ENCODE results near the gene RFTN1. TPM values are rescaled to one million over a fixed set of nuclear protein-coding genes. Genes with fewer than 3 reads are reported as not detected.

RFTN1 gene
- total and polyA plus RNA-seq, 7 donors = 9.1 to 33.1 (median 15.9) TPM

DNA sequence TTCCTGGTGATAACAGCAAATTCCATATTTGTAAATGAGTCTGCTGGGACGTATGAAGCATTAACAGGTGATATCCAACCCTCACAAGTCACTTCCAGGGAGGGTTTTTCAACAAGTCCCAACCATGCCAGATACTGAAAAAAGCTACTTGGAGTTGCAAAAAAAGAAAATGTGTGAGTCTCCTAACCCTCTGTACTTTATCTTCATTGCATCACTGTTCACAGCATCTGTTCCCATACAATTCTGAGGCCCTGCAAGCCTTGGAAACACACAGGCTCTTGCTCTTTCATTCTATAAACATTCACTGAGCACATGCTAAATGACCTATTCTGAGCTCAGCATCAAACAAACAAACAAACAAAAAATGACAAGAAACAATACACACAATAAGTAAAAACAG is 120.8 kb downstream of the RFTN1 start:
- Histone ChIP-seq H3K27me3 (ENCODE audit: insufficient read depth in 3 of 3, low read length in 2 of 3) (no peaks in the 10 kb centered on the region), H3K4me3 (no peak overlapping the region), H3K4me1 (peaks cover 28% of the 10 kb centered on the region), H3K36me3 (ENCODE audit: insufficient read depth in 1 of 2, low read depth in 1 of 2) (no peaks in the 10 kb centered on the region), H3K9me3 (no peaks in the 10 kb centered on the region), H3K27ac (no peak overlapping the region)
- DNase-seq (no peak), ATAC-seq (no peak)
- TF ChIP-seq, protein P1, sequence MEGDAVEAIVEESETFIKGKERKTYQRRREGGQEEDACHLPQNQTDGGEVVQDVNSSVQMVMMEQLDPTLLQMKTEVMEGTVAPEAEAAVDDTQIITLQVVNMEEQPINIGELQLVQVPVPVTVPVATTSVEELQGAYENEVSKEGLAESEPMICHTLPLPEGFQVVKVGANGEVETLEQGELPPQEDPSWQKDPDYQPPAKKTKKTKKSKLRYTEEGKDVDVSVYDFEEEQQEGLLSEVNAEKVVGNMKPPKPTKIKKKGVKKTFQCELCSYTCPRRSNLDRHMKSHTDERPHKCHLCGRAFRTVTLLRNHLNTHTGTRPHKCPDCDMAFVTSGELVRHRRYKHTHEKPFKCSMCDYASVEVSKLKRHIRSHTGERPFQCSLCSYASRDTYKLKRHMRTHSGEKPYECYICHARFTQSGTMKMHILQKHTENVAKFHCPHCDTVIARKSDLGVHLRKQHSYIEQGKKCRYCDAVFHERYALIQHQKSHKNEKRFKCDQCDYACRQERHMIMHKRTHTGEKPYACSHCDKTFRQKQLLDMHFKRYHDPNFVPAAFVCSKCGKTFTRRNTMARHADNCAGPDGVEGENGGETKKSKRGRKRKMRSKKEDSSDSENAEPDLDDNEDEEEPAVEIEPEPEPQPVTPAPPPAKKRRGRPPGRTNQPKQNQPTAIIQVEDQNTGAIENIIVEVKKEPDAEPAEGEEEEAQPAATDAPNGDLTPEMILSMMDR (IDR thresholded peaks at IDR 0.05) = no peak
- intact Hi-C loops (cut with DNase I) = no loop called here
- 31 to 82% (median 48%) methylated on average over 1 of the region's 1 CpG for WGBS, 3 donors

DNA sequence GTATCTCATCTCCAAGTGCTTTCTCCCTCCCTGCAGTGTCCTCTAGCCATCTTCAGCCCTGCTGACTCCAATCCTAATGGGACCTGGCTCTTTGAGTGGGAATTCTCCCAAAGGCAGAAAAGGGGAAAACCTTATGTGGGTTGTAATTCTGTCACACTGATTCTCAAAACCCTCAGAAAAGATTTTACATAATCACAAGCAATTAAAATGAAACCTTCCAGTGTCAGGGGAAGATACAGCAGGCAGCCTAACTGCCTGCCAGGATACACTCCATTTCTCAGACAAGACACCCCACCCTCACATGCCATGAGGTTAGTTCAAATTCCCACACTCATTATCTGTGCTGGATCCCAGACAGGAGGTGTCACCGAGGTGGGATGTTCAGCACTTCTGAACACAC is 121.4 kb downstream of the RFTN1 start:
- intact Hi-C loops (cut with DNase I) = no loop called here
- H3K4me3 ChIP-seq = no peak overlapping the region
- ATAC-seq (peak in 1 of 4 donors; percentile 34), DNase-seq (no peak)
- H3K27me3 ChIP-seq (ENCODE audit: insufficient read depth in 3 of 3, low read length in 2 of 3) = no peaks in the 10 kb centered on the region
- H3K36me3 ChIP-seq (ENCODE audit: insufficient read depth in 1 of 2, low read depth in 1 of 2) = no peaks in the 10 kb centered on the region
- 19 to 27% (median 23%) methylated on average over 1 of the region's 1 CpG for WGBS, 3 donors
- TF ChIP-seq, protein P1 (IDR thresholded peaks at IDR 0.05) = no peak
- H3K27ac ChIP-seq = no peak overlapping the region
- peaks cover 28% of the 10 kb centered on the region for H3K4me1 ChIP-seq
- no peaks in the 10 kb centered on the region for H3K9me3 ChIP-seq

DNA sequence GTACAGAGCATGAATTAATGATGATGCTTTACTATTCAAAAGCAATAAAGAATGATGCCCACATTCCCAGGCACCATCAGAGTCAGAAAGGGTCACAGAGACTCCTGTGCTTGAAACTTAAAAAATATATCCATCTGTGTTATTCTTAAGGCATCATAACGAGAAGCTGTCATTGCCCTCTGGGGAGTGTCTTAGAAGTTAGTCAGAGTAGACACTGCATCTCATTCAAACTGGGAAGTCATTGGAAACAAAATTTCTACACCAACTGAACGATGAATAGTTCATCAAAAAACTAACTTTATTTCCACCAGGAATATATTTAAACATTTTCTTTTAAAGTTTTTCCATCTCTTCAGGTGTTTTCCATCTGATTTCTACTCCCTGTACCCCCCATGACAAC is 122.9 kb downstream of the RFTN1 start:
- no peak for ATAC-seq
- H3K9me3 ChIP-seq = no peaks in the 10 kb centered on the region
- H3K27me3 ChIP-seq (ENCODE audit: insufficient read depth in 3 of 3, low read length in 2 of 3) = no peaks in the 10 kb centered on the region
- H3K27ac ChIP-seq = no peak overlapping the region
- TF ChIP-seq, protein P1 (IDR thresholded peaks at IDR 0.05) = no peak
- intact Hi-C loops (cut with DNase I) = no loop called here
- no peak overlapping the region for H3K4me3 ChIP-seq
- H3K4me1 ChIP-seq = peaks cover 19% of the 10 kb centered on the region
- no peaks in the 10 kb centered on the region for H3K36me3 ChIP-seq (ENCODE audit: insufficient read depth in 1 of 2, low read depth in 1 of 2)
- DNase-seq = no peak
- 64 to 87% (median 71%) methylated on average over 2 of the region's 2 CpGs for WGBS, 3 donors

DNA sequence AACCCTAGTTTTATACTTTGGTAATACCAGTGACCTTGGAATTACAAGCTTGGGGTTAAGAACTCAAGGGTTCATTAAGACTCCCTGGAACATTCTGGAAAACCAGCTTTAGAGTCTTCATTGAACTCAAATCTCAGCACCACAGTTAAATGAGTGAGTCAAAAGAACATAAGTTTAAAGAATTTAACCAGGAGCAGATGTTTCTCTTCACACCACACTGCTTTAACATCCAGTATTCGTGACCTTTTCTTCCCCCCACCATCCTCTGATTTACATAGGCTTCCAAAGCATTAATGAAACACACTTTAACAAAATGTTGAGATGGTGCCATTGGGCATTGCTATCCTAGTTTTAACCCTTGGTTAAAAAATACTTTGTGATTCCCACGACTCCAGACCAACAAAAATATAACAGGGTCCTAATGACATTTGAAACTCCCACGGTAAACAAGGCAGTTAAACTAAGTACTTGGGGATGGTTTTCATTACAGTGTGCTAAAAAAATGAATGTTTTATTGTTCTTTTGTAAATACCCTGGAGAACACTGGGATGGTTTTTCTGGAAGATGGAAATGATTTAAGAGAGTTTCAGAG is 124.6 kb downstream of the RFTN1 start:
- no peaks in the 10 kb centered on the region for H3K9me3 ChIP-seq
- intact Hi-C loops (cut with DNase I) = no loop called here
- H3K27me3 ChIP-seq (ENCODE audit: insufficient read depth in 3 of 3, low read length in 2 of 3) = no peaks in the 10 kb centered on the region
- H3K4me1 ChIP-seq = peaks cover 11% of the 10 kb centered on the region
- TF ChIP-seq, protein P1 (IDR thresholded peaks at IDR 0.05) = no peak
- no peak overlapping the region for H3K27ac ChIP-seq
- no peak overlapping the region for H3K4me3 ChIP-seq
- ATAC-seq (no peak), DNase-seq (no peak)
- WGBS, 3 donors = 41 to 50% (median 49%) methylated on average over 3 of the region's 3 CpGs
- H3K36me3 ChIP-seq (ENCODE audit: insufficient read depth in 1 of 2, low read depth in 1 of 2) = no peaks in the 10 kb centered on the region

- 84 to 93% (median 90%) methylated on average over 4 of the region's 4 CpGs for WGBS, 3 donors
- no peaks in the 10 kb centered on the region for H3K9me3 ChIP-seq
- no peak for DNase-seq
- no peak overlapping the region for H3K27ac ChIP-seq
- H3K4me3 ChIP-seq = no peak overlapping the region
- H3K27me3 ChIP-seq (ENCODE audit: insufficient read depth in 3 of 3, low read length in 2 of 3) = no peaks in the 10 kb centered on the region
- H3K36me3 ChIP-seq (ENCODE audit: insufficient read depth in 1 of 2, low read depth in 1 of 2) = no peaks in the 10 kb centered on the region
- intact Hi-C loops (cut with DNase I) = no loop called here
- TF ChIP-seq, protein P1 (IDR thresholded peaks at IDR 0.05) = no peak
- ATAC-seq = no peak
- H3K4me1 ChIP-seq = no peaks in the 10 kb centered on the region
These were observed 126.9 kb downstream of the RFTN1 start for GRCh38 chr3:16386561-16386960.

All from psoas muscle (tissue), 8 donors.